Epithelial cell of esophagus (primary cell): ENCODE data around the gene C3orf70.

Source experiments
- DNase-seq: peaks from one replicate; pipeline ENCODE4 v3.0.0; 2010; ENCODE audit warnings: low read depth
- H3K4me3 ChIP-seq: 2 replicates; pipeline ENCODE4 v1.5.1; 2011; ENCODE audit warnings: mild to moderate bottlenecking, low read length, control low read depth
- CTCF ChIP-seq: IDR thresholded peaks from 2 replicates; pipeline ENCODE4 v1.5.1; 2011; ENCODE audit warnings: low read depth, mild to moderate bottlenecking, low read length, control low read depth, inconsistent platforms; ENCODE audit not compliant: insufficient read depth; ENCODE audit errors: missing control alignments

C3orf70 gene

GRCh38 chr3:185151101-185151963 lies 1.5 kb downstream of the C3orf70 start:
- no peak for DNase-seq
- H3K4me3 ChIP-seq = no peak overlapping the region
- no peak for TF ChIP-seq CTCF

- no peak for TF ChIP-seq CTCF
- no peak overlapping the region for H3K4me3 ChIP-seq
- no peak for DNase-seq
These were observed 2.3 kb downstream of the C3orf70 start for GRCh38 chr3:185150561-185150960.

GRCh38 chr3:185149591-185149990 lies 3.3 kb downstream of the C3orf70 start:
- TF ChIP-seq CTCF = no peak
- no peak for DNase-seq
- H3K4me3 ChIP-seq = no peak overlapping the region

GRCh38 chr3:185145511-185145910 lies 7.3 kb downstream of the C3orf70 start:
- no peak for TF ChIP-seq CTCF
- H3K4me3 ChIP-seq = no peak overlapping the region
- no peak for DNase-seq

- TF ChIP-seq CTCF = no peak
- no peak for DNase-seq
- no peak overlapping the region for H3K4me3 ChIP-seq
These were observed 8.1 kb downstream of the C3orf70 start for GRCh38 chr3:185144784-185145183.

GRCh38 chr3:185137821-185138220 lies 15.0 kb downstream of the C3orf70 start:
- H3K4me3 ChIP-seq = no peak overlapping the region
- no peak for DNase-seq
- TF ChIP-seq CTCF = no peak

- no peak for TF ChIP-seq CTCF
- DNase-seq = no peak
These were observed 18.4 kb downstream of the C3orf70 start for GRCh38 chr3:185134509-185134908.

More at GRCh38 chr3:185134509-185134908, 18.4 kb downstream of the C3orf70 start:
- H3K4me3 ChIP-seq = no peak overlapping the region
